HG02759 (cell line): ENCODE data around the gene RCN2.
A peak's percentile ranks its signal among the peaks of the same experiment; 100 is the strongest.
"Not testable (repeated sequence)": the region's sequence is repeated elsewhere in the genome, so short reads cannot be mapped to it uniquely, and the experiment has no call there.

ENCODE experiments used
- ATAC-seq: cut with Tn5 transposase; IDR thresholded peaks from one replicate; pipeline ENCODE4 v1.9.1; 2021; ENCODE audit warnings: mild to moderate bottlenecking, moderate library complexity; ENCODE audit not compliant: unreplicated experiment

Gene RCN2, protein sequence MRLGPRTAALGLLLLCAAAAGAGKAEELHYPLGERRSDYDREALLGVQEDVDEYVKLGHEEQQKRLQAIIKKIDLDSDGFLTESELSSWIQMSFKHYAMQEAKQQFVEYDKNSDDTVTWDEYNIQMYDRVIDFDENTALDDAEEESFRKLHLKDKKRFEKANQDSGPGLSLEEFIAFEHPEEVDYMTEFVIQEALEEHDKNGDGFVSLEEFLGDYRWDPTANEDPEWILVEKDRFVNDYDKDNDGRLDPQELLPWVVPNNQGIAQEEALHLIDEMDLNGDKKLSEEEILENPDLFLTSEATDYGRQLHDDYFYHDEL

DNA sequence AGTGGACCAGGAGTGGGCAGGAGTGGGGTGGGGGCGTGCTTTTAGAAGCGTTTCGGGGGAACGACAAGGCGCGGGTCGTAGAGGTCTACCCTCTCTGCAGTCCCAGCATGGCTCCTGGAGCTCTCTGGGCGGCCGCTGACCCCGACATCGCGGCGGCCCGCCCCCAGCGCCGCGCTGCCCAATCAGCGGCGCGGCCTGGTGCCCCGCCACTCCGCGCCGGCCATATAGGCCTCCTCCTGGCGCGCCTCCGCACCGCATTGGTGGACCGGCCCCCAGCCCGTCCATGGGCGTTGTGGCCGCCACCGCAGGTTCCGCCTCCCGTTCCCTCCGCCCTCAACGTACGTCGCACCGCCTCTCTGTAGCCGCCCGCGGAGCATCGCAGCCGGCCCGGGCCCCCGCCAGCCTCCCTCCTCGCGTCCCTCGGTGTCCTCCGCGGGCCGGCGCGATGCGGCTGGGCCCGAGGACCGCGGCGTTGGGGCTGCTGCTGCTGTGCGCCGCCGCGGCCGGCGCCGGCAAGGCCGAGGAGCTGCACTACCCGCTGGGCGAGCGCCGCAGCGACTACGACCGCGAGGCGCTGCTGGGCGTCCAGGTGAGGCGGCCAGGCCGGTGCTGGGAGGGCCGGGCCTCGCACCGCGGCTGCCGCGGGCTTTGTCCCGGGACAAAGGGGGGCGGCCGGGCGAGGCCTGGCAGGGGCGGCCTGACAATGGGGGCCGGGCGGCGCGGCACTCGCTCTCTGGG, at the start of gene RCN2:
Gene RCN2 (plus strand): TSS at position 353 of the 738 bp plus-strand sequence. CDS start 93 bp downstream, at position 446.
- peak; percentile 98 for ATAC-seq

DNA sequence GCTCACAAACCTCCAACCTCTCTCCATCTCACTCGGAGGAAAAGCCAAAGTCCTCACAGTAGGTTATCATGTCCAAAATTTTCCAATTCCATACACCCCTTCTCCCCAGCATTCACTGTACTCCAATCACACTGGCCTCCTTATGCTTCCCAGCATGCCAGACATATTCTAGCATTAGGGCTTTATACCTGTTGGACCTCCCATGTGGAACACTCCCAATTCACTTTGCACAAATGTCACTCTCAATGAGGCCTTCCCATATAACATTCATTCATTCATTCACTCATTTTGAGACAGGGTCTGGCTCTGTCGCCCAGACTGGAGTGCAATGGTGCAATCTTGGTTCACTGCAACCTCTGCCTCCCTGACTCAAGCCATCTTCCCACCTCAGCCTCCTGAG, 46.3 kb upstream of the RCN2 start:
- ATAC-seq: no peak

DNA sequence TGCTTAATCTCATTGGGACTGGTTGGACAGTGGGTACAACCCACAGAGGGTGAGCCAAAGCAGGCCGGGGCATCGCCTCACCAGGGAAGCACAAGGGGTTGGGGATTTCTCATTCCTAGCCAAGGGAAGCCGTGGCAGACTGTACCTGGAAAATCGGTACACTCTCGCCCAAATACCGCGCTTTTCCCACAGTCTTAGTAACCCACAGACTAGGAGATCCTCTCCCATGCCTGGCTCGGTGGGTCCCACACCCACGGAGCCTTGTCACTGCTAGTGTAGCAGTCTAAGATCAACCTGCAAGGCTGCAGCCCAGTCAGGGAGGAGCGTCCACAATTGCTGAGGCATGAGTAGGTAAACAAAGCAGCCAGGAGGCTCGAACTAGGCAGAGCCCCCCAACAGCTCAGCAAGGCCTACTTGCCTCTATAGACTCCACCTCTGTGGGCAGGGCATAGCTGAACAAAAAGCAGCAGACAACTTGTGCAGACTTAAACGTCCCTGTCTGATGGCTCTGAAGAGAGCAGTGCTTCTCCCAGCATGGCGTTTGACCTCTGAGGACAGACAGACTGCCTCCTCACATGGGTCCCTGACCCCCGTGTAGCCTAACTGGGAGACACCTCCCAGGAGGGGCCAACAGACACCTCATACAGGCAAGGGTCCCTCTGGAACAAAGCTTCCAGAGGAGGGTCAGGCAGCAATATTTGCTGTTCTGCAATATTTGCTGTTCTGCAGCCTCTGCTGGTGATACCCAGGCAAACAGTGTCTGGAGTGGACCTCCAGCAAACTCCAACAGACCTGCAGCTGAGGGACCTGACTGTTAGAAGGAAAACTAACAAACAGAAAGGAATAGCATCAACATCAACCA, 44.0 kb upstream of the RCN2 start:
- not testable (repeated sequence) for ATAC-seq

DNA sequence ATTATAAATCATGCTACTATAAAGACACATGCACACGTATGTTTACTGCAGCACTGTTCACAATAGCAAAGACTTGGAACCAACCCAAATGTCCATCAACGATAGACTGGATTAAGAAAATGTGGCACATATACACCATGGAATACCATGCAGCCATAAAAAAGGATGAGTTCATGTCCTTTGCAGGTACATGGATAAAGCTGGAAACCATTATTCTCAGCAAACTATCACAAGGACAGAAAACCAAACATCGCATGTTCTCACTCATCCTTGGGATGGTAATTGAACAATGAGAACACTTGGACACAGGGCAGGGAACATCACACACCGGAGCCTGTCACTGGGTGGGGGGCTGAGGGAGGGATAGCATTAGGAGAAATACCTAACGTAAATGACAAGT, 38.7 kb upstream of the RCN2 start:
- ATAC-seq: not testable (repeated sequence)

DNA sequence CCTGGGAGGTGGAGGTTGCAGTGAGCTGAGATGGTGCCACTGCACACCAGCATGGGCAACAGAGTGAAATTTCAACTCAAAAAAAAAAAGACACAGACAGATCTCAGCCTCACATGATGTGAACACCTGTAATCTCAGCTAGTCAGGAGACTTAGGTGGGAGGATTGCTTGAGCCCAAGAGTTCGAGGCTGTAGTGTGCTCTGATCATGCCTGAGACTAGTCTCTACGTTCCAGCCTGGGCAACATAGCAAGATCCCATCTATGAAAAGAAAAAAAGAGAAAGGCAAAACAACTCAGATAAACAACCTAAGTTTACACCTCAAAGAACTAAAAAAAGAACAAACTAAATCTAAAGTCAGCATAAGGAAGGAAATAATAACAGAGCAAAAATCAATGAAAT, 37.4 kb upstream of the RCN2 start:
- no peak for ATAC-seq

DNA sequence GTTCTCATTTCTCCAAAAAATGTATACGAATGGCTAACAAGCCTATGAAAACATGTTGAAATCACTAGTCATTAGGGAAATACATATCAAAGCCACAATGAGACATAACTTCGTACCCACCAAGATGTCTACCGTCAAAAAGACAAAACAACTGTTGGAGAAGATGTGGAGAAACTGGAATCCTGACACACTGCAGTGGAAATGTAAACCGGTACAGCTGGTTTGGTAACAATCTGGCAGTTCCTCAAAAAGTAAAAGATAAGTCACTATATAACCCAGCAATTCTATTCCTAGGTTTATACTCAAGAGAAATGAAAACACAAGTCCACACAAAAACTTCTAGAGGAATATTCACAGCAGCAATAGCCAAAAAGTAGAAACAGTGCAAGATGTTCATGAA, 33.4 kb upstream of the RCN2 start:
- no peak for ATAC-seq

DNA sequence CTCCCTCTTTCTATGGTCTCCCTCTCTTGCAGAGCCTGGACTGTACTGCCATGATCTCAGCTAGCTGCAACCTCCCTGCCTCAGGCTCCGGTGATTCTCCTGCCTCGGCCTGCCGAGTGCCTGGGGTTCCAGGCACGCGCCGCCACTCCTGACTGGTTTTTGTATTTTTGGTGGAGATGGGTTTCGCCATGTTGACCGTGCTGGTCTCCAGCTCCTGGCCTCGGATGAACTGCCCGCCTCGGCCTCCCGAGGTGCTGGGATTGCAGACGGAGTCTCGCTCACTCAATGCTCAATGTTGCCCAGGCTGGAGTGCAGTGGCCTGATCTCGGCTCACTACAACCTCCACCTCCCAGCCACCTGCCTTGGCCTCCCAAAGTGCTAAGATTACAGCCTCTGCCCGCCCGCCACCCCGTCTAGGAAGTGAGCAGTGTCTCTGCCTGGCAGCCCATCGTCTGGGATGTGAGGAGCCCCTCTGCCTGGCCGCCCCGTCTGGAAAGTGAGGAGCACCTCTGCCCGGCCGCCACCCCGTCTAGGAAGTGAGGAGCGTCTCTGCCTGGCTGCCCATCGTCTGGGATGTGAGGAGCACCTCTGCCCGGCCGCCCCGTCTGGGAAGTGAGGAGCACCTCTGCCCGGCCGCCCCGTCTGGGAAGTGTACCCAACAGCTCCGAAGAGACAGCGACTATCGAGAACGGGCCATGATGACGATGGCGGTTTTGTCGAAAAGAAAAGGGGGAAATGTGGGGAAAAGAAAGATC, 32.2 kb upstream of the RCN2 start:
- ATAC-seq: not testable (repeated sequence)

DNA sequence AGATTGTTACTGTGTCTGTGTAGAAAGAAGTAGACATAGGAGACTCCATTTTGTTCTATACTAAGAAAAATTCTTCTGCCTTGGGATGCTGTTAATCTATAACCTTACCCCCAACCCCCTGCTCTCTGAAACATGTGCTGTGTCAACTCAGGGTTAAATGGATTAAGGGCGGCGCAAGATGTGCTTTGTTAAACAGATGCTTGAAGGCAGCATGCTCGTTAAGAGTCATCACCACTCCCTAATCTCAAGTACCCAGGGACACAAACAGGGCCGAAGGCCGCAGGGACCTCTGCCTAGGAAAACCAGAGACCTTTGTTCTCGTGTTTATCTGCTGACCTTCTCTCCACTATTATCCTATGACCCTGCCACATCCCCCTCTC, 31.6 kb upstream of the RCN2 start:
- ATAC-seq: not testable (repeated sequence)

DNA sequence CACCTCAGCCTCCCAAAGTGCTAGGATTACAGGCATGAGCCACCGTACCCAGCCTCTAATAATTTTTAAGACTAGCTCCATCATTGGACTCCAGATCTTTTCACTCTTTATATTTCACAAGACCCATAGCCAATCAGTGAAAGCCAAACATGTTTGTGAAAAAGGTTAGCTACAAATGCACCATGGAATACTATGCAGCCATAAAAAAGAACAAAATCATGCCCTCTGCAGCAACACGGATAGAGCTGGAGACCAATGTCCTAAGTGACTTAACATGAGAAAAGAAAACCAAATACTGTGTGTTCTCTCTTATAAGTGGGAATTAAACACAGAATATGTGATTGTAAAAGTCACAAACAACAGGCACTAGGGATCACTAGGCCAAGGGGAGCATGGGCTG, 29.6 kb upstream of the RCN2 start:
- ATAC-seq: no peak

DNA sequence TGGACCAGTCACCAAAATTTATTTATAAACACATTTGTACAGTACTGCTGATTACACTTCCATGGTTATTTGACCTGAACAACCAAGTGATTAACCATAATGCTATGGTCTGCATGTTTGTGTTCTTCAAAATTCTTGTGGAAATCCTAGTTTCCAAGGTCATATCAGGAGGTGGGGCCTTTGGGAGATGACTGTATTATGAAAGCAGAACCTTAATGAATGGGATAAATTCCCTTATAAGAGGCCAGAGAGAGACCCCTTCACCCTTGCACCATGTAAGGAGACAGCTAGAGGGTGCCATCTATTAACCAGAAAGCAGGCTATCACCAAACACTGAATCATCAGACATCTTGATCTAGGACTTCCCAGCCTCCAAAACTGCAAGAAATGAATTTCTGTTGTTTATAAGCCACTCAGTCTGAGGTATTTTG, 28.3 kb upstream of the RCN2 start:
- no peak for ATAC-seq

DNA sequence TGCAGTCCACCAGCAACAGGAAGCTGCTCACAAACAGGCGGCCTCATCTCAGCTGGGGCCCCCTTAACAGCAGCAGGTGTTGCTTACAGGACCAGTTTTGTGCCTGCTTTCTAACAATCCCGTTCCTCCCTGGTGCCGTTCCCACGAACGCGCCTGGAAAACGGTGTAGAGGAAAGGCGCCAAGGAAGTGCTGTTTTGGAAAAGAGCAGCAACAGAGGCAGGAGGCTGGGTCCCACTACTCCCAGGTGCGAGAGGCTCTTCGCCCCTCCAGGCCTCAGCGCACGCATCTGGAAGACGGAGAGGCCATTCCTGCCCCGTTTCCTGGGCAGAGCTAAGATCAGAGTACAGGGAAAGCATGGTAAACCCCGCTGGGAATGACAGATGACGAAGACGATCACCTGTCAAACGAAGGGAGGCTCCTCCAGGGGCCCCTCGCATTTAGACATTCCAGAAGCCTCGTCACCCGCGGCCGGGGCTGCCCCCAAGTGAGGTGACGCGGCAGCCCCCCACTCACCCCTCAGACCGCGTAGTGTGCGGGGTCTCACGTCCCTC, 27.0 kb upstream of the RCN2 start:
- ATAC-seq: peak; percentile 5

DNA sequence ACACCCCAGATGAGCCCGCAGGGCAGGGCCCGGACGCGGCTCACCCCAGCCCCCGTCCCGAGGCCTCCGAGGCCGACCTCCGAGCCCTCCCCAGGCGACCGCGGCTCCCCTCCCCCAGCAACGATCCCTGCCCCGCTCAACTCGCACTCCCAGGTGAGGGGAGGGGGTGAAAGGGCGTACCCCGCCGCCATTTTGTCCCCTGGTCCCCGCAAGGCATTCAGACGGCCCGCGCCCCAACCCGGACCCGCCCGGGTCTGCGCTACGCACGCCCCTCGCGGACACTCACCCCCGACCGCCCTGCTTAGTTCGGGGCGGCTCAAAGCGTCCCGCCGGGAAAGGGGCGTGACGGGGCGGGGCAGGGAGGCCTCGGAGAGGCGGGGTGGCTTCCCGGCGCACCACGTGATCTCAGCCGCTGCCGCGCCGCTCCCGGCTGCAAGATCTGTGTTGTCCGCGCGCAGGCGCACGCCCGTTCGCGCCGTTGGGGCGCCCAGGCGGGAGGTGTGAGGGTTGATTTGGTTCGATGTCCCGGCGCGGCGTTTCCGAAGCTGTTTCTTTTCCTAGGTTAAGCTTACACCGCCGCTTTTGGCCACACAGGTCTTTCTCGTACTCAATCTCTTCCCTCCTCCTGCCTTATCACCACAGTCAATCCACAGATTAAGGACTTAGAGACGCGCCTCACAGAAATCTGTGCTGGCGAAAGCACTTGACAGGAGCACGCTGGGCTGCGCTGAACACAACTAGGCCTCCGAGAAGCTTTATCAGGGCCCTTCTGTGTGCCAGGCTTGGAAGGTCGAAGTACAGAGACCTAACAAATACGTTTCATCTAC, 26.3 kb upstream of the RCN2 start, which contains the start of gene SCAPER:
Gene SCAPER (minus strand): TSS at position 328 of the 827 bp plus-strand sequence. CDS start 21,523 bp downstream, outside the sequence.
- ATAC-seq: peak; percentile 90

DNA sequence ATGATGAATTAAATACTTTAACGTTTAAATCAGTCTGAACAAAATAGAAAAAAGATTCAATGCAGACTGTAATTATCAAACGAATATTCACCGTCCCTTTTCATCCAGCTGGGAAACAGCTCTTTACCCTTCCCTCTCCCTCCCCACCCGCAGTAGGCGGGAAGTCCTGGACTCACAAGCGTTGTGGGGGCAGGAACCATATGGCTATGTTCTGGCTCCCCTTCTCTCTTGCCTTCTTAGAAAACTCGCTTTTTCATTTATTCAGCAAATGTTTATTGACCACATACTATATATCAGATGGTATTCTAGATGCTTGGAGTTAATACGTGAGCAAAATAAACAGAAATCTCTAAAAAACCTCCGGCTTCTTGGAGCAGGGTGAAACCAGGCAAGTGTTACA, 25.7 kb upstream of the RCN2 start:
- ATAC-seq: no peak

DNA sequence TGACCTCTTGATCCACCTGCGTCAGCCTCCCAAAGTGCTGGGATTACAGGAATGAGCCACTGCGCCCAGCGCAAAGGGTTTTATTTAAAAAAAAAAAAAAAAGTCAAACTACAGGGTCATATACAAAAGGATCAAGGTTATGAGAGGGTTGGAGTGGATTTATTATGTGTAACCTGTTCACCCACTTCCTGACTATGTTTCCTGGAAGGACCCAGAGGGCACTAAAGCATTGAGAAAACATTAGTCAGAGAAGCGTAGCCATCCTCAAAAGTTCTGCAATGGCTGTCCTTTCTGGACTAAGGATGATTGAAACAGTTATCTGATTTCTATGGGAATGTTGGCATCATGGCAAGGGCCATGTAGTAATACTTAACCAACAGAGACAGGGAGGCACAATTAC, 19.1 kb upstream of the RCN2 start:
- ATAC-seq: no peak

DNA sequence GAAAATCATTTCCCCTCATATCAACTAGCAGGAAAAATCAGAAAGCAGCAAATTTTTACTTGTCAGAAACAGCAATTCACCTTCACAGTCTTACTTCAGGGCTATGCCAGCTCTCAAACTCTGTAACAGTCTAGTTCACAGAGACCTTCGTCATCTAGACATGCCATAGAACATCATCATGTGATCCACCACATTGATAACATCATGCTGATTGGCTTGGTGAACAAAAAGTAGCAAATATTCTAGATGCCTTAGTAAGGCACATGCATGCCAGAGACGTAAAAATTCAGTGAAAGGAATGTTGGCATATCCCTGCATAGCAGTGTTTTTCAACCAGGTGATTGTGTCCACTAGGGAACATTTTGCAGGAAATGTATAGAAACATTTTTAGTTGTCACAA, 17.8 kb upstream of the RCN2 start:
- no peak for ATAC-seq

DNA sequence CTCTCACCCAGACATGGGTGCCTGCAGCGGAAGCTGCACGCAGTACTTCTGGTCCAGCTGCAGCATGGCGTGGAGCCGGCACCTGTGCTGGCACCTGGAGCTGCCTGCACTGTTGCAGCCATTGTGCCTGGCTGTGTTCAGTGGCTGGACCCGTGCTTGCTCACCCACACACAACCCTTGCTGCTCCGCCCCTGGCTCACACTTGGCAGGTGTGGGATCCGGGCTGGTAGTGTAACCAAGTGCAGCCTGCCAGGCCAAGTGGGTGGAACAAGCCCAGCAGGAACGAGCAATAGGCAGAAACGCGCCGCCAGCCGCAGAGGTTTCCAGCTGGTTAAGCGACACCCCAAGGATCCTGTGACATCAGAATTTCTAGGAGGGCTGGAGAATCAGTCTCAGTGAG, 15.2 kb upstream of the RCN2 start:
- ATAC-seq: no peak

DNA sequence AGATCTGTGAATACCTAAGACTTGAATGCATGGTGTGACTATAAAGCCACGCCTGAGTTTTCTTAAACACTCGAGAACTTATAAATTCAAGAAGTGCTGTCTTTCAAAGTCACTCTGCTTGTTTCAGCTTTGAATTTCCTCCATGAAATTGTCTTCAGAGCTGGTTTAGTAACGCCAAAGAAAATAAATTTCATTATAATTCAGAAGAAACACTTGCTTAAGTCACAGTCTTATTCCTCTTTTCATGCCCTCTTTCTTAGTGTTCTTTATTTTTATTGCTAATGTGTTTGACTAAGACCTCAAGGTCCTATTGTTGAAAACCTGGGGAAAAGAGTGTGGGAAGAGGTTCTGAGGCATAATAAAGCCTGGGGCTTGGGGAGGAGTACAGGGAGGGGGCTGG, 3.3 kb upstream of the RCN2 start:
- ATAC-seq: no peak

DNA sequence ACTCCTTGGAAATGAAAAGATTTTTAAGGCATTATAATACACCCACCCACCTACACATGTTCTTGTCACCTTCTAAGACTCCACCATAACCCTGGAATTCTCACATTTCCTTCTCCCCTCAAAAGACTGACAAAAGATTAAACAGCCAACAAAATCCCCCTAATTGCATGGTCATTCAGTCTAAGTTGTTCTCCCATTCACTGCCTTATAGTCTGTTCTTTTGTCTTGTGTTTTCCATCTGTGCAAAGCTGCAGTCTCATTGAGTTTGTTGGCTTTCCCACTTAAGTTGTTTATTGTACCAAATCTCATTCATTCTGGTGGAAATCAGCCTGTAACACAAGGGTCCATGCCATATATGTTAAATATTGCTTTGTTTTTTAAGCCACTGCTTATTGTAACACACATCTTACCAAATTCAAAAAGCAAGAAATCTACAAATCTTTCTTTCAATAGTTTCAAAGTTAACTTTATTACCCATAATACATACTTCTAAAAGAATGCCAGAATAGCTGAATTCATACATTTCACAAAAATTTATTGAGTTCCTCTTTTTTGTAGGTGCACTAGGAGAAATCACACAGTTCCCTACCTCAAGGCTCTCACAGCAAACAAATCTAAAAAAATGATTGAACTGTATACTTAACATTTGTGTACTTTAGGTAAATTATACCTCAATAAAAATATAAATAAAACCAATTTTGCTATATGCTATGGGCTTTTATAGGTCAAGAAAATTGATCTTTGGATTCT, 2.4 kb upstream of the RCN2 start:
- ATAC-seq: no peak
